Adrenal gland (tissue), 5 donors: ENCODE results near the gene SLC36A4.

Source experiments
- CTCF ChIP-seq, 6 experiments: fragments of 450-650 bp in 4 of 6; fragments of 200-600 bp in 2 of 6; sonication (generic) in 1 of 6; IDR thresholded peaks; 1 replicate in 5 of 6; 2 replicates in 1 of 6; pipeline versions ENCODE4 v1.5.1 to v1.8.0; 2016 to 2021; ENCODE audit warnings: antibody characterized with exemption in 6 of 6, mild to moderate bottlenecking in 2 of 6, moderate library complexity in 1 of 6
- POLR2A ChIP-seq, 2 donors: fragments of 450-650 bp; IDR thresholded peaks; one replicate each; pipeline ENCODE4 v1.6.1; 2017; ENCODE audit warnings: antibody characterized with exemption in 2 of 2, mild to moderate bottlenecking in 2 of 2, moderate library complexity in 1 of 2
- donor health status: DM: no; HTN: no; CAD: no.

GRCh38 chr11:93160156-93160555 is 37.6 kb downstream of the SLC36A4 start:
- no peak for TF ChIP-seq POLR2A (IDR thresholded peaks at IDR 0.05)
- TF ChIP-seq CTCF (IDR thresholded peaks at IDR 0.05): no peak
